Inflammatory macrophage treated with lipopolysaccharide for 4 hours (primary cell): ENCODE data around the gene UBL4B.

ENCODE experiments used
- DNase-seq: peaks from one replicate; pipeline ENCODE4 v3.0.0-alpha.2; 2020

The UBL4B gene

GRCh38 chr1:110159168-110159567 lies 46.9 kb downstream of the UBL4B start:
- peak; percentile 3 for DNase-seq

- peak; percentile 41 for DNase-seq
These were observed 48.4 kb downstream of the UBL4B start for GRCh38 chr1:110160538-110161100.

GRCh38 chr1:110161165-110161564 lies 48.9 kb downstream of the UBL4B start:
- no peak for DNase-seq

- DNase-seq, result no peak
These were observed 49.6 kb downstream of the UBL4B start for GRCh38 chr1:110161849-110162248.
